Endothelial cell (in vitro differentiated cells): Measurements from ENCODE around the gene NR2C2AP. TPM values are rescaled to one million over a fixed set of nuclear protein-coding genes. Genes with fewer than 3 reads are reported as not detected.
A peak's percentile ranks its signal among the peaks of the same experiment; 100 is the strongest.

Experiments
- DNase-seq: peaks from one replicate; pipeline ENCODE4 v3.0.0; 2021; ENCODE audit warnings: low spot score
- H3K27ac Mint-ChIP-seq: one replicate; pipeline ENCODE4 v1.8.0; 2021; ENCODE audit warnings: mixed read lengths, inconsistent platforms; ENCODE audit not compliant: unreplicated experiment
- H3K27me3 Mint-ChIP-seq: one replicate; pipeline ENCODE4 v1.8.0; 2021; ENCODE audit warnings: mild to moderate bottlenecking, moderate library complexity, mixed read lengths, inconsistent platforms; ENCODE audit not compliant: unreplicated experiment
- H3K36me3 Mint-ChIP-seq: one replicate; pipeline ENCODE4 v1.8.0; 2021; ENCODE audit warnings: mild to moderate bottlenecking, low read depth, mixed read lengths, inconsistent platforms; ENCODE audit not compliant: unreplicated experiment
- H3K4me1 Mint-ChIP-seq: one replicate; pipeline ENCODE4 v1.8.0; 2021; ENCODE audit warnings: mild to moderate bottlenecking, mixed read lengths, inconsistent platforms; ENCODE audit not compliant: unreplicated experiment
- H3K4me3 Mint-ChIP-seq: one replicate; pipeline ENCODE4 v1.8.0; 2021; ENCODE audit warnings: mild to moderate bottlenecking, mixed read lengths, inconsistent platforms; ENCODE audit not compliant: unreplicated experiment
- H3K9me3 Mint-ChIP-seq: one replicate; pipeline ENCODE4 v1.8.0; 2021; ENCODE audit warnings: mixed read lengths, inconsistent platforms; ENCODE audit not compliant: unreplicated experiment
- total RNA-seq: library from RNA; stranded (reverse); fragmentation: NEBNext Ultra II Directional; extraction: Animal tissue kit (Norgen Biotek cat#: 25700); gene quantifications from one replicate; pipeline ENCODE4 v1.2.1, GENCODE V29; 2021; ENCODE audit not compliant: unreplicated experiment
- TF ChIP-seq, protein P1 (sequence below): fragments of 200-600 bp; sonication (generic); IDR thresholded peaks from one replicate; pipeline ENCODE4 v1.5.0; 2021; ENCODE audit warnings: antibody characterized with exemption; ENCODE audit not compliant: unreplicated experiment

Gene NR2C2AP
- total RNA-seq, 1 donor from 2014 or later, result 4.3 TPM

DNA sequence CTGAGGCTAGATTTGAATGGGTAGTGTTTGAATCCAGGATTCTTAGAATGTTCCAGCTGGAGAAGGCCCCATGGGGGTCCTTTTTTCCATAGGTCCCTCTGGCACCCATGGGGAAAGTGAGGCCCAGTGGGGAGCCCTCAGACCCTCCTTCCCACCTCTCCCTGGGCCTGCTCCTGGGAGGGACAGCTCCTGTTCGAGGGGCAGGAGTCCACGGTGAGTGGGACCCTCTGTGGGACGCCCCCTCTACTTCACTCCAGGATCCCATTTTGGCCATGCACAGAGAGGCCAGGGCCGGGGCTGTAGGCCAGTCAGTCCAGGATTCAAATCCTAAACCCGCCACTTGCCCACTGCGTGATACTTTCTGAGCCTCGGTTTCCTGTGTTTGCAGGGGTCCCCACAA lies 40.7 kb downstream of the NR2C2AP start:
- Mint-ChIP-seq H3K9me3 (no peaks in the 10 kb centered on the region), H3K27ac (no peak overlapping the region), H3K4me3 (no peak overlapping the region), H3K27me3 (peaks cover 5% of the 10 kb centered on the region), H3K36me3 (peaks cover 4% of the 10 kb centered on the region), H3K4me1 (peaks cover 3% of the 10 kb centered on the region)
- TF ChIP-seq, protein P1, sequence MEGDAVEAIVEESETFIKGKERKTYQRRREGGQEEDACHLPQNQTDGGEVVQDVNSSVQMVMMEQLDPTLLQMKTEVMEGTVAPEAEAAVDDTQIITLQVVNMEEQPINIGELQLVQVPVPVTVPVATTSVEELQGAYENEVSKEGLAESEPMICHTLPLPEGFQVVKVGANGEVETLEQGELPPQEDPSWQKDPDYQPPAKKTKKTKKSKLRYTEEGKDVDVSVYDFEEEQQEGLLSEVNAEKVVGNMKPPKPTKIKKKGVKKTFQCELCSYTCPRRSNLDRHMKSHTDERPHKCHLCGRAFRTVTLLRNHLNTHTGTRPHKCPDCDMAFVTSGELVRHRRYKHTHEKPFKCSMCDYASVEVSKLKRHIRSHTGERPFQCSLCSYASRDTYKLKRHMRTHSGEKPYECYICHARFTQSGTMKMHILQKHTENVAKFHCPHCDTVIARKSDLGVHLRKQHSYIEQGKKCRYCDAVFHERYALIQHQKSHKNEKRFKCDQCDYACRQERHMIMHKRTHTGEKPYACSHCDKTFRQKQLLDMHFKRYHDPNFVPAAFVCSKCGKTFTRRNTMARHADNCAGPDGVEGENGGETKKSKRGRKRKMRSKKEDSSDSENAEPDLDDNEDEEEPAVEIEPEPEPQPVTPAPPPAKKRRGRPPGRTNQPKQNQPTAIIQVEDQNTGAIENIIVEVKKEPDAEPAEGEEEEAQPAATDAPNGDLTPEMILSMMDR, result no peak
- no peak for DNase-seq

DNA sequence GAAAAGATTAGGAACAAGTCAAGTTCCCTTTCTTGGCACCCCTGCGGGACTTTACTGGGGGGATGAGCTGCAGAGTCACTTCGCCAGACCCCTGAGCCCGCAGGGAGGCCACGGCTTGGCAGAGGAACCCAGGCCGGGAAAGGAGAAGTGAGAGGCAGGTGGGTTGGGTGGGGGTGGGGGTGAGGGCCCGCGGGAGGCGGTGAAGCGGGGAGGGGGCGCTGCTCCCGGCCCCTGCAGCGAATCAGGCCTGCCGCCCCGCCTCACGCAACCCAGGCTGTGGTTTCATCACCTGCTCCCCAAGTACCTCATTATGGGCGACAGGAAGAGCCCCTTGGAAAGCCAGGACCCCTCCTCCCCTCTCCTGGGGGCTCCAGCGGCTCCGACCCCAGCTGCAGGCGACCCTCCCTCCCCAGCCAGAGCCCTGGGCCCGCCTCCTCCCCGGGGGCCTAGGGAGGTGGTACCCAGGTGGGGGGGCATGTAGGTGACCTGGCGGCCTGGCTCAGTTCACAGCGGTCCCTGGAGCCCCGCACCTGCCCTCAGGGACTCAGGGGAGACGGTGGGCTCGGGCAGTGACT lies 42.7 kb downstream of the NR2C2AP start:
- TF ChIP-seq, protein P1, result no peak
- no peak for DNase-seq
- Mint-ChIP-seq H3K27me3 (peaks cover 9% of the 10 kb centered on the region), H3K4me3 (no peak overlapping the region), H3K9me3 (no peaks in the 10 kb centered on the region), H3K27ac (no peak overlapping the region), H3K36me3 (peaks cover 4% of the 10 kb centered on the region), H3K4me1 (peaks cover 3% of the 10 kb centered on the region)

DNA sequence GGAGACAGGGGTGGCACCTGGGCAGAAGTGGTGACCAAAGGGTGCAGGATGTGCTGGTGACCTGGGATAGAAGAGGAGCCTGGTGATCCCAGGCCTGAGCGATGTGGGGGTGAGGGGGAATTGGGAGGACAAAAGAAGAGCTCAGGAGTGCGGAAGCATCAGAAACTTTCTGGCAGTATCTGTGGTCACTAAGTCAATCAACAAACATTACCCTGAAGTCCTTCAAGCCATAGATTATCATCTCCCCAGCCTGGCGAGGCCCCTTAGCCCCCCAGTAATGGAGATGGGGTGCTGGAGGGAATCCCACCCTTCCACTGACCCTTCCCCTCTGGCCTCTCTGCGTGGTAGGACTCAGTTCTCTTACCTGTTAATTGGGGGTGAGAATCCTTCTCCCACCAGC lies 43.7 kb downstream of the NR2C2AP start:
- H3K36me3 Mint-ChIP-seq, result peaks cover 4% of the 10 kb centered on the region

DNA sequence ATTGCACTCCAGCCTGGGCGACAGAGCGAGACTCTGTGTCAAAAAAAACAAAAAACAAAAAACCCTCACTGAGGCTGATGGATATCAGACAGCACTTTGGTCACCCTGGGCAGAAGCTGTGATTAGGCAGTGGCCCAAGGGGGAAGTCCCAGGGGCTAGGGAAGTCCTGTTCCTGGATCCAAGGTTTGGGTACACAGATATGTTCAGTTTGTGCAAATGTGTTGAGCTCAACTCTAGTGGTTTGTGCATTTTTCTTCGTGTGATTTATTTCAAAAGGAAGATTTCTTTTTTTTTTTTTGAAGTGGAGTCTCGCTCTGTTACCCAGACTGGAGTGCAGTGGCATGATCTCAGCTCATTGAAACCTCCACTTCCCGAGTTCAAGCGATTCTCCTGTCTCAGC lies 45.4 kb downstream of the NR2C2AP start:
- Mint-ChIP-seq H3K4me1 (peaks cover 3% of the 10 kb centered on the region), H3K9me3 (no peaks in the 10 kb centered on the region), H3K27me3 (peaks cover 7% of the 10 kb centered on the region), H3K36me3 (peaks cover 4% of the 10 kb centered on the region), H3K4me3 (no peak overlapping the region), H3K27ac (no peak overlapping the region)
- TF ChIP-seq, protein P1, result no peak
- no peak for DNase-seq

More for the DNA sequence above, 43.7 kb downstream of the NR2C2AP start:
- no peak for DNase-seq
- H3K4me1 Mint-ChIP-seq, result peaks cover 3% of the 10 kb centered on the region
- TF ChIP-seq, protein P1, result no peak
- peaks cover 7% of the 10 kb centered on the region for H3K27me3 Mint-ChIP-seq
- no peaks in the 10 kb centered on the region for H3K9me3 Mint-ChIP-seq
- H3K27ac Mint-ChIP-seq, result no peak overlapping the region
- H3K4me3 Mint-ChIP-seq, result no peak overlapping the region

DNA sequence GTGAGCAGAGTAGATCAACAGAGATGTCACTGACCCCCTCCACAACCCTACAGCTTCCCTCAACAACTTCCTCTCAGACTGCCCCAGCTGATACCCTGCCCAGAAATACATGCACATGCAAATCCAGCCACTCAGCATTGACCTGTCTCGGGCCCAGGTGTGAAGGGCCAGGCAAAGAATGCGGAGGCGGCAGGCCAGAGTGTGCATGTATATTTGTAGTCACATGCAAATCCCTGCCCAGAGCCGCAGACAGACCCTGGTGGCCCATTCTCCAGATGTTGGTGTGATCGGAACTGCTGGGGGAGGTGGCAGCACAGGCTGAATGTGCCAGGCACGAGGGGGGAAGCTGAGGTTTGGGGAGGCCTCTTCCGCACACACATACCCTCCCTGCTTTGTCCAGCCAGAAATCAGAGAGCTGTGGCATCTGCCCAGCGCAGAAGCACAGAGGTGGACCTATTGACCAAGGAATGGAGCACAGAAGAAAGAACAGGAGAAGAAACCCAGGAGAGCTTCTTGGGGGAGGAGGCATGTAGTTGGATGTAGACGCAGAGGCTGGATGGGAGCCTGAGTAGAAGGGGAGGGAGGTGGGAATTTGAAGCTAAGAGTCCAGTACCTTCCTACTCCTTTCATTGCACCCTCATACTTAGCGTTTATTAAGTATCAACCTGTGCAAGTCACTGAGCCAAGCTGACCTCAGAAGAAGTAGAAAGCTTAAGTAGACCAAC lies 47.6 kb downstream of the NR2C2AP start:
- Mint-ChIP-seq H3K36me3 (no peaks in the 10 kb centered on the region), H3K9me3 (no peaks in the 10 kb centered on the region), H3K4me1 (no peaks in the 10 kb centered on the region), H3K27ac (no peak overlapping the region), H3K27me3 (peaks cover 4% of the 10 kb centered on the region), H3K4me3 (peak overlapping the region; percentile 77)
- TF ChIP-seq, protein P1, result no peak
- DNase-seq, result no peak
